ENCODE results near the gene EPM2AIP1. TPM values are rescaled to one million over a fixed set of nuclear protein-coding genes. Genes with fewer than 3 reads are reported as not detected.

The EPM2AIP1 gene
- polyA plus RNA-seq, 1 of the 3 experiments (the other 2 are of a cell fraction), result 4.7 TPM

DNA sequence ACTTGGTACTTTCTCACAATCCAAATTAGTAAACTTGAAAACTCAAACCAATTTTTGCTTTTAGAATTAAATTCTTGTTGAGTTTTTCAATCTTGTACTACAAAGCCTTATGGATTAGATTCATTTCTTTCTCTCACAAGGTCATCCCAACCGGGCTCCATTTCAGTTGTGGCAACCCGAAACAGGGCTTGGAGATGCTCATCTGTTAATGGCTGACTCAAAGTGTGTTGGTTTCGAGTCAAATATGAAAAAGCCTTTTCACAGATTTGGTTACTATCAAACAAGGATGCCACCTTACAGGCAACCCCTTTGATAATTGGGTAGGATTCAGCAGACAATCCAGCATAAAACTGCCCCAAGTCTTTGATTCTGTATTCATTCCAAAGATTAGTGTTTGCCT is 1.8 kb downstream of the EPM2AIP1 start:
- no peak for DNase-seq
- no peak overlapping the region for H2AFZ ChIP-seq (ENCODE audit: low read depth)
- peaks cover 16% of the 10 kb centered on the region for H3F3A ChIP-seq (replicated peaks; ENCODE audit: insufficient read depth)
- WGBS (ENCODE audit: low lambda C conversion rate), result 69% methylated on average over 3 of the region's 3 CpGs
- POLR2A ChIA-PET, result no interaction called here
- H4K20me1 ChIP-seq (ENCODE audit: insufficient read depth), result peaks cover 25% of the 10 kb centered on the region
- peaks cover 28 to 29% of the 10 kb centered on the region in 2 experiments; a peak in 3 of 4 replicates for H3K4me1 ChIP-seq (ENCODE audit: control insufficient read depth in 1 of 2, insufficient read depth in 2 of 2, low read depth in 1 of 2, low read length in 1 of 2)
- H3K9me2 ChIP-seq, result no peaks in the 10 kb centered on the region
- CTCF ChIA-PET, result interaction anchor here (0.7 to 4.1 kb wide), 5 partner anchors 11 to 222 kb away, joined by 3 to 37 read pairs (median 4); no protein-coding TSS in a partner anchor
- H3K4me3 ChIP-seq (ENCODE audit: low read depth in 2 of 2, low read length in 1 of 2), result peak overlapping the region; percentile 81 to 94
- H3K9me3 ChIP-seq, result no peaks in the 10 kb centered on the region
- TF ChIP-seq MEF2A (IDR thresholded peaks at IDR 0.05; ENCODE audit: borderline replicate concordance, low read depth) (no peak), POLR2AphosphoS5 (IDR thresholded peaks at IDR 0.05; ENCODE audit: low read depth, low read length) (no peak), CHD2 (IDR thresholded peaks at IDR 0.05; ENCODE audit: low read length, partially characterized antibody) (no peak), FOSL2 (IDR thresholded peaks at IDR 0.05; ENCODE audit: borderline replicate concordance, low read depth) (no peak), NRF1 (IDR thresholded peaks at IDR 0.05; ENCODE audit: low read depth, low read length) (no peak), MXI1 (IDR thresholded peaks at IDR 0.05; ENCODE audit: low read depth, low read length) (no peak), FOXJ3 (CRISPR knock-in tag; IDR thresholded peaks at IDR 0.05) (no peak), EP300 (IDR thresholded peaks at IDR 0.05; ENCODE audit: borderline replicate concordance in 1 of 2, low read depth in 1 of 2, low read length in 1 of 2) (no peak)
- TF ChIP-seq, protein P1, sequence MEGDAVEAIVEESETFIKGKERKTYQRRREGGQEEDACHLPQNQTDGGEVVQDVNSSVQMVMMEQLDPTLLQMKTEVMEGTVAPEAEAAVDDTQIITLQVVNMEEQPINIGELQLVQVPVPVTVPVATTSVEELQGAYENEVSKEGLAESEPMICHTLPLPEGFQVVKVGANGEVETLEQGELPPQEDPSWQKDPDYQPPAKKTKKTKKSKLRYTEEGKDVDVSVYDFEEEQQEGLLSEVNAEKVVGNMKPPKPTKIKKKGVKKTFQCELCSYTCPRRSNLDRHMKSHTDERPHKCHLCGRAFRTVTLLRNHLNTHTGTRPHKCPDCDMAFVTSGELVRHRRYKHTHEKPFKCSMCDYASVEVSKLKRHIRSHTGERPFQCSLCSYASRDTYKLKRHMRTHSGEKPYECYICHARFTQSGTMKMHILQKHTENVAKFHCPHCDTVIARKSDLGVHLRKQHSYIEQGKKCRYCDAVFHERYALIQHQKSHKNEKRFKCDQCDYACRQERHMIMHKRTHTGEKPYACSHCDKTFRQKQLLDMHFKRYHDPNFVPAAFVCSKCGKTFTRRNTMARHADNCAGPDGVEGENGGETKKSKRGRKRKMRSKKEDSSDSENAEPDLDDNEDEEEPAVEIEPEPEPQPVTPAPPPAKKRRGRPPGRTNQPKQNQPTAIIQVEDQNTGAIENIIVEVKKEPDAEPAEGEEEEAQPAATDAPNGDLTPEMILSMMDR (IDR thresholded peaks at IDR 0.05), result no peak
- TF ChIP-seq, protein P2, sequence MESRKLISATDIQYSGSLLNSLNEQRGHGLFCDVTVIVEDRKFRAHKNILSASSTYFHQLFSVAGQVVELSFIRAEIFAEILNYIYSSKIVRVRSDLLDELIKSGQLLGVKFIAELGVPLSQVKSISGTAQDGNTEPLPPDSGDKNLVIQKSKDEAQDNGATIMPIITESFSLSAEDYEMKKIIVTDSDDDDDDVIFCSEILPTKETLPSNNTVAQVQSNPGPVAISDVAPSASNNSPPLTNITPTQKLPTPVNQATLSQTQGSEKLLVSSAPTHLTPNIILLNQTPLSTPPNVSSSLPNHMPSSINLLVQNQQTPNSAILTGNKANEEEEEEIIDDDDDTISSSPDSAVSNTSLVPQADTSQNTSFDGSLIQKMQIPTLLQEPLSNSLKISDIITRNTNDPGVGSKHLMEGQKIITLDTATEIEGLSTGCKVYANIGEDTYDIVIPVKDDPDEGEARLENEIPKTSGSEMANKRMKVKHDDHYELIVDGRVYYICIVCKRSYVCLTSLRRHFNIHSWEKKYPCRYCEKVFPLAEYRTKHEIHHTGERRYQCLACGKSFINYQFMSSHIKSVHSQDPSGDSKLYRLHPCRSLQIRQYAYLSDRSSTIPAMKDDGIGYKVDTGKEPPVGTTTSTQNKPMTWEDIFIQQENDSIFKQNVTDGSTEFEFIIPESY (IDR thresholded peaks at IDR 0.05; ENCODE audit: borderline replicate concordance, low read depth), result no peak
- TF ChIP-seq, protein P3, sequence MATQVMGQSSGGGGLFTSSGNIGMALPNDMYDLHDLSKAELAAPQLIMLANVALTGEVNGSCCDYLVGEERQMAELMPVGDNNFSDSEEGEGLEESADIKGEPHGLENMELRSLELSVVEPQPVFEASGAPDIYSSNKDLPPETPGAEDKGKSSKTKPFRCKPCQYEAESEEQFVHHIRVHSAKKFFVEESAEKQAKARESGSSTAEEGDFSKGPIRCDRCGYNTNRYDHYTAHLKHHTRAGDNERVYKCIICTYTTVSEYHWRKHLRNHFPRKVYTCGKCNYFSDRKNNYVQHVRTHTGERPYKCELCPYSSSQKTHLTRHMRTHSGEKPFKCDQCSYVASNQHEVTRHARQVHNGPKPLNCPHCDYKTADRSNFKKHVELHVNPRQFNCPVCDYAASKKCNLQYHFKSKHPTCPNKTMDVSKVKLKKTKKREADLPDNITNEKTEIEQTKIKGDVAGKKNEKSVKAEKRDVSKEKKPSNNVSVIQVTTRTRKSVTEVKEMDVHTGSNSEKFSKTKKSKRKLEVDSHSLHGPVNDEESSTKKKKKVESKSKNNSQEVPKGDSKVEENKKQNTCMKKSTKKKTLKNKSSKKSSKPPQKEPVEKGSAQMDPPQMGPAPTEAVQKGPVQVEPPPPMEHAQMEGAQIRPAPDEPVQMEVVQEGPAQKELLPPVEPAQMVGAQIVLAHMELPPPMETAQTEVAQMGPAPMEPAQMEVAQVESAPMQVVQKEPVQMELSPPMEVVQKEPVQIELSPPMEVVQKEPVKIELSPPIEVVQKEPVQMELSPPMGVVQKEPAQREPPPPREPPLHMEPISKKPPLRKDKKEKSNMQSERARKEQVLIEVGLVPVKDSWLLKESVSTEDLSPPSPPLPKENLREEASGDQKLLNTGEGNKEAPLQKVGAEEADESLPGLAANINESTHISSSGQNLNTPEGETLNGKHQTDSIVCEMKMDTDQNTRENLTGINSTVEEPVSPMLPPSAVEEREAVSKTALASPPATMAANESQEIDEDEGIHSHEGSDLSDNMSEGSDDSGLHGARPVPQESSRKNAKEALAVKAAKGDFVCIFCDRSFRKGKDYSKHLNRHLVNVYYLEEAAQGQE (IDR thresholded peaks at IDR 0.05; ENCODE audit: low read depth, low read length), result no peak
- peak overlapping the region; percentile 91; the same call in 1 of the 2 replicates for H3K9ac ChIP-seq
- peak overlapping the region; percentile 86 for H3K4me2 ChIP-seq
- H3K36me3 ChIP-seq (replicated peaks in 1 of 2; ENCODE audit: control insufficient read depth in 1 of 2, insufficient read depth in 2 of 2, low read length in 1 of 2), result peaks cover 51 to 53% of the 10 kb centered on the region in 2 experiments
- H3K79me2 ChIP-seq (ENCODE audit: insufficient read depth), result peaks cover 75% of the 10 kb centered on the region
- H3K27me3 ChIP-seq (ENCODE audit: insufficient read depth), result no peaks in the 10 kb centered on the region
- H3K27ac ChIP-seq (ENCODE audit: low read depth in 2 of 2, low read length in 1 of 2), result no peak overlapping the region; a peak in 1 of 4 replicates

All from SK-N-SH (cell line).